ENCODE data around the gene COL26A1.

DNA sequence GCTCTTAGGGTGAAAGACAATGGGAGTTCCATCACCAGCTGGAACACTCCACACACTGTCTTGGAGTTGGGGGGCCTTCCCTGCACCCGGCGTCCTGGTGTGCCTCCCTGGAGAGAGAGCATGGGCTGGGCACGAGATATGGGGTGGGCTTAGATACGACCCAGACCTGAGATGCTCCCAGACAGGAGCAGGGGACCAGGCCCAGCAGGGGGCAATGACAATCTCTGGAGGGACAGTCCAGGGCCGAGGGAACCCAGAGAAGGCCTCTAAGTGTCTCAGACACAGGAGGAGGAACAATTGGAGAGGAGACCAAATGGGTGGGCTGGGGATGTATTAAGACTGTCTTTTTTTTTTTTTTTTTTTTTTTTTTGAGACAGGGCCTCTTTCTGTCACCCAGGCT, 226.4 kb downstream of the COL26A1 start:
- no peak for TF ChIP-seq ZNF302 (tag by site-specific recombination; IDR thresholded peaks at IDR 0.05; ENCODE audit: low read depth)
- no peak for TF ChIP-seq ZBTB8A (tag by site-specific recombination; IDR thresholded peaks at IDR 0.05)
- TF ChIP-seq, protein P1, sequence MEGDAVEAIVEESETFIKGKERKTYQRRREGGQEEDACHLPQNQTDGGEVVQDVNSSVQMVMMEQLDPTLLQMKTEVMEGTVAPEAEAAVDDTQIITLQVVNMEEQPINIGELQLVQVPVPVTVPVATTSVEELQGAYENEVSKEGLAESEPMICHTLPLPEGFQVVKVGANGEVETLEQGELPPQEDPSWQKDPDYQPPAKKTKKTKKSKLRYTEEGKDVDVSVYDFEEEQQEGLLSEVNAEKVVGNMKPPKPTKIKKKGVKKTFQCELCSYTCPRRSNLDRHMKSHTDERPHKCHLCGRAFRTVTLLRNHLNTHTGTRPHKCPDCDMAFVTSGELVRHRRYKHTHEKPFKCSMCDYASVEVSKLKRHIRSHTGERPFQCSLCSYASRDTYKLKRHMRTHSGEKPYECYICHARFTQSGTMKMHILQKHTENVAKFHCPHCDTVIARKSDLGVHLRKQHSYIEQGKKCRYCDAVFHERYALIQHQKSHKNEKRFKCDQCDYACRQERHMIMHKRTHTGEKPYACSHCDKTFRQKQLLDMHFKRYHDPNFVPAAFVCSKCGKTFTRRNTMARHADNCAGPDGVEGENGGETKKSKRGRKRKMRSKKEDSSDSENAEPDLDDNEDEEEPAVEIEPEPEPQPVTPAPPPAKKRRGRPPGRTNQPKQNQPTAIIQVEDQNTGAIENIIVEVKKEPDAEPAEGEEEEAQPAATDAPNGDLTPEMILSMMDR (tag by site-specific recombination; IDR thresholded peaks at IDR 0.05): no peak
- no peak for TF ChIP-seq ZNF174 (tag by site-specific recombination; IDR thresholded peaks at IDR 0.05)
- TF ChIP-seq ZNF274 (IDR thresholded peaks at IDR 0.05; ENCODE audit: low read length): no peak
- no peak for TF ChIP-seq ZNF274 (tag by site-specific recombination; IDR thresholded peaks at IDR 0.05; ENCODE audit: borderline replicate concordance)
- no peak for TF ChIP-seq ZNF776 (tag by site-specific recombination; IDR thresholded peaks at IDR 0.05; ENCODE audit: borderline replicate concordance)
